CD14-positive monocyte (primary cell): ENCODE results near the gene ERGIC1. TPM values are rescaled to one million over a fixed set of nuclear protein-coding genes. Genes with fewer than 3 reads are reported as not detected.
A peak's percentile ranks its signal among the peaks of the same experiment; 100 is the strongest.

Experiments used
- DNase-seq, 3 donors: peaks; one replicate each; pipeline ENCODE4 v3.0.0-alpha.2; 2011 to 2022
- H2AFZ ChIP-seq: 2 replicates; pipeline ENCODE4 v1.6.0; 2012; ENCODE audit warnings: mild to moderate bottlenecking, low read depth, low read length, inconsistent platforms; ENCODE audit not compliant: insufficient read depth, poor library complexity, severe bottlenecking
- H3K27ac ChIP-seq, 2 donors: 1 replicate in 1 of 2; 2 replicates in 1 of 2; pipeline ENCODE4 v1.5.1; 2012 to 2013; ENCODE audit warnings: low read length in 2 of 2, control low read depth in 1 of 2, inconsistent platforms in 1 of 2, low read depth in 1 of 2, mild to moderate bottlenecking in 1 of 2
- H3K27me3 ChIP-seq, 2 donors: one replicate each; pipeline versions ENCODE4 v1.6.0 to v1.6.1; 2011 to 2013; ENCODE audit warnings: low read length in 2 of 2; ENCODE audit not compliant: control insufficient read depth in 2 of 2, insufficient read depth in 2 of 2
- H3K36me3 ChIP-seq, 2 donors: replicated peaks in 1 of 2; 1 replicate in 1 of 2; 2 replicates in 1 of 2; pipeline versions ENCODE4 v1.5.1 to v1.6.1; 2012 to 2013; ENCODE audit warnings: low read length in 2 of 2, control low read depth in 1 of 2, inconsistent platforms in 1 of 2, mild to moderate bottlenecking in 1 of 2; ENCODE audit not compliant: insufficient read depth in 2 of 2, control insufficient read depth in 1 of 2
- H3K4me1 ChIP-seq, 2 donors: 1 replicate in 1 of 2; 2 replicates in 1 of 2; pipeline versions ENCODE4 v1.5.1 to v1.6.1; 2012 to 2013; ENCODE audit warnings: low read length in 2 of 2, control low read depth in 1 of 2, inconsistent platforms in 1 of 2, mild to moderate bottlenecking in 1 of 2, moderate library complexity in 1 of 2; ENCODE audit not compliant: insufficient read depth in 2 of 2, control insufficient read depth in 1 of 2
- H3K4me2 ChIP-seq: replicated peaks from 2 replicates; pipeline ENCODE3; 2012; ENCODE audit warnings: low read length, moderate library complexity, mild to moderate bottlenecking; ENCODE audit not compliant: poor library complexity, severe bottlenecking; ENCODE audit errors: extremely low read depth
- H3K4me3 ChIP-seq, 3 experiments: fragments of 200-600 bp in 1 of 3; sonication (generic) in 1 of 3; replicated peaks in 1 of 3; 1 replicate in 2 of 3; 2 replicates in 1 of 3; pipeline ENCODE4 v1.5.1; 2011 to 2013; ENCODE audit warnings: low read length in 3 of 3, mild to moderate bottlenecking in 3 of 3, control low read depth in 2 of 3, low read depth in 2 of 3, inconsistent platforms in 1 of 3, moderate library complexity in 1 of 3
- H3K79me2 ChIP-seq: 2 replicates; pipeline ENCODE4 v1.6.0; 2012; ENCODE audit warnings: mild to moderate bottlenecking, control low read depth, inconsistent platforms, low read length, moderate library complexity; ENCODE audit not compliant: insufficient read depth
- H3K9ac ChIP-seq: 2 replicates; pipeline ENCODE4 v1.6.0; 2017; ENCODE audit warnings: low read length, mild to moderate bottlenecking; ENCODE audit not compliant: insufficient read depth, poor library complexity, severe bottlenecking
- H3K9me3 ChIP-seq, 2 donors: replicated peaks in 1 of 2; 1 replicate in 1 of 2; 2 replicates in 1 of 2; pipeline versions ENCODE4 v1.5.1 to v1.6.1; 2012 to 2013; ENCODE audit warnings: low read length in 2 of 2, control low read depth in 1 of 2; ENCODE audit not compliant: control insufficient read depth in 1 of 2, insufficient read depth in 1 of 2
- H4K20me1 ChIP-seq: 2 replicates; pipeline ENCODE4 v1.6.0; 2012; ENCODE audit warnings: mild to moderate bottlenecking, low read length, control low read depth, moderate library complexity; ENCODE audit not compliant: insufficient read depth
- H3K27ac Mint-ChIP-seq, 7 donors: one replicate each; pipeline ENCODE4 v1.8.0; 2020; ENCODE audit warnings: mild to moderate bottlenecking in 7 of 7, mixed read lengths in 7 of 7, moderate library complexity in 6 of 7, inconsistent platforms in 2 of 7
- H3K27me3 Mint-ChIP-seq, 3 donors: one replicate each; pipeline ENCODE4 v1.8.0; 2021 to 2022; ENCODE audit warnings: low read depth in 3 of 3, mild to moderate bottlenecking in 3 of 3, mixed read lengths in 3 of 3, moderate library complexity in 3 of 3, inconsistent platforms in 1 of 3
- H3K36me3 Mint-ChIP-seq, 2 donors: one replicate each; pipeline ENCODE4 v1.8.0; 2020; ENCODE audit warnings: mixed read lengths in 2 of 2, inconsistent platforms in 1 of 2, mild to moderate bottlenecking in 1 of 2
- H3K4me1 Mint-ChIP-seq: one replicate; pipeline ENCODE4 v1.8.0; 2020; ENCODE audit warnings: mild to moderate bottlenecking, mixed read lengths
- H3K4me3 Mint-ChIP-seq, 2 donors: one replicate each; pipeline ENCODE4 v1.8.0; 2020; ENCODE audit warnings: mild to moderate bottlenecking in 2 of 2, mixed read lengths in 2 of 2, moderate library complexity in 1 of 2
- H3K9me3 Mint-ChIP-seq, 7 donors: one replicate each; pipeline ENCODE4 v1.8.0; 2020 to 2022; ENCODE audit warnings: mixed read lengths in 7 of 7, mild to moderate bottlenecking in 6 of 7, moderate library complexity in 6 of 7, inconsistent platforms in 2 of 7
- CTCF ChIP-seq: fragments of 200-600 bp; IDR thresholded peaks from one replicate; pipeline ENCODE4 v1.8.0; 2022; ENCODE audit warnings: antibody characterized with exemption, mild to moderate bottlenecking
- WGBS: methylation state at CpG from one replicate; pipeline ENCODE4 v1.1.5; 2013; ENCODE audit warnings: missing lambda C conversion rate; ENCODE audit not compliant: insufficient coverage; 5-methylcytosine and 5-hydroxymethylcytosine counted together
- intact Hi-C, 2 donors: fragments of 100-400 bp; cut with micrococcal nuclease; formaldehyde crosslinking; loops; one replicate each; pipeline versions ENCODE4 v1.15.0 to v1.15.1; 2023
- polyA plus RNA-seq, 3 donors: library from polyadenylated mRNA; depleted of rRNA in 1 of 3; unstranded in 2 of 3; stranded (reverse) in 1 of 3; fragments of 300-500 nt in 2 of 3; fragments of >200 nt in 1 of 3; fragmentation: Illumina TruSeq in 2 of 3; gene quantifications; 1 replicate in 2 of 3; 2 replicates in 1 of 3; pipeline ENCODE4 v1.2.3, GENCODE V29; 2012 to 2021

ERGIC1 gene
- polyA plus RNA-seq, 3 donors, result 28.3 to 76.2 (median 34.1) TPM

GRCh38 chr5:172959824-172960799 is 126.1 kb downstream of the ERGIC1 start:
- peak overlapping the region; percentile 83 to 97 for H3K4me3 Mint-ChIP-seq
- Histone ChIP-seq H3K9me3 (no peaks in the 10 kb centered on the region), H3K4me1 (peaks cover 16 to 24% of the 10 kb centered on the region in 2 donors), H3K36me3 (peaks cover 10 to 23% of the 10 kb centered on the region in 2 donors), H3K4me3 (peak overlapping the region; percentile 67 to 93 (median 85)), H3K27me3 (no peaks in the 10 kb centered on the region), H3K4me2 (peak overlapping the region; percentile 82), H3K27ac (peak overlapping the region; percentile 82 to 92), H4K20me1 (no peaks in the 10 kb centered on the region), H3K9ac (peak overlapping the region; percentile 81), H2AFZ (peak overlapping the region; percentile 88), H3K79me2 (peaks cover 13% of the 10 kb centered on the region)
- no peak for DNase-seq
- H3K36me3 Mint-ChIP-seq, result peaks cover 24 to 26% of the 10 kb centered on the region in 2 donors
- H3K27ac Mint-ChIP-seq, result peak overlapping the region; percentile 93 to 98 (median 97)
- intact Hi-C loops, result loop anchor here in 1 of 2 donors (1.0 kb wide), 1 partner anchor 97 kb away; no protein-coding TSS in a partner anchor
- peaks cover 0 to 3% (median 0%) of the 10 kb centered on the region in 7 donors for H3K9me3 Mint-ChIP-seq
- peaks cover 19% of the 10 kb centered on the region for H3K4me1 Mint-ChIP-seq
- TF ChIP-seq CTCF, result no peak
- peaks cover 0 to 7% (median 2%) of the 10 kb centered on the region in 3 donors for H3K27me3 Mint-ChIP-seq
- WGBS, result 4% methylated on average over 25 of the region's 28 CpGs

DNA sequence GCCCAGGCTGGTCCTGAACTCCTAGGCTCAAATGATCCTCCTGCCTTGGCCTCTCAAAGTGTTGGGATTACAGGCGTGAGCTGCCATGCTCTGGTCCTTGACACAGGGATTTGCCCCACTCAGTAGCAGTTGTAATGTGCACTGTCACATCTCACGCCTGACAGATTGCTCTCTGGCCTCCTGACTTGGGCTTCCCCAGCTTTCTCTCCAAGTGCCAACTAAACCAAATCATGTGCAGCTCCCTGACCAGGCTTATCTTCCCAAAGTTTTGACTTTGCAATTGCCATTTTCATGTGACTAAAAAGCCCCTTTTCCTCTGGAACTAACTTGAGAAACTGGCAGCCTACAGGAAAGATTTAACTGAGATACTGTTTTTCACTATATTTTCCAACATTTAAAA is 135.9 kb downstream of the ERGIC1 start:
- Histone ChIP-seq H3K9me3 (no peaks in the 10 kb centered on the region), H3K4me1 (peaks cover 25 to 29% of the 10 kb centered on the region in 2 donors), H3K27me3 (no peaks in the 10 kb centered on the region), H3K27ac (peak overlapping the region; percentile 69), H3K79me2 (no peaks in the 10 kb centered on the region), H2AFZ (no peak overlapping the region), H3K4me2 (peak overlapping the region; percentile 23), H3K36me3 (peaks cover 0 to 8% of the 10 kb centered on the region in 2 donors), H3K4me3 (peak overlapping the region in 1 of 3 experiments; percentile 10), H3K9ac (no peak overlapping the region), H4K20me1 (no peaks in the 10 kb centered on the region)
- no peak for TF ChIP-seq CTCF
- Mint-ChIP-seq H3K4me1 (peaks cover 22% of the 10 kb centered on the region), H3K9me3 (peaks cover 0 to 2% (median 0%) of the 10 kb centered on the region in 7 donors), H3K27ac (peak overlapping the region; percentile 85 to 94 (median 91)), H3K36me3 (peaks cover 14 to 15% of the 10 kb centered on the region in 2 donors), H3K4me3 (peak overlapping the region in 1 of 2 donors; percentile 48), H3K27me3 (peaks cover 0 to 2% (median 0%) of the 10 kb centered on the region in 3 donors)
- intact Hi-C loops, result loop anchor here in 1 of 2 donors (10.0 kb wide), 1 partner anchor 235 kb away; no protein-coding TSS in a partner anchor
- peak in 1 of 3 donors; percentile 37 for DNase-seq
- 66% methylated on average over 2 of the region's 2 CpGs for WGBS
